ENCODE data around the gene ADAMTS18. TPM values are rescaled to one million over a fixed set of nuclear protein-coding genes. Genes with fewer than 3 reads are reported as not detected.

The ADAMTS18 gene
- total RNA-seq, 1 experiment from 2014 or later: not detected

- TF ChIP-seq CTCF (conservative IDR thresholded peaks at IDR 0.05; ENCODE audit: low read depth, low read length) (no peak), EZH2 (IDR thresholded peaks at IDR 0.05; ENCODE audit: low read length, unreplicated experiment) (no peak), EZH2phosphoT487 (IDR thresholded peaks at IDR 0.05; ENCODE audit: borderline replicate concordance, low read length) (no peak)
- Histone ChIP-seq H3K4me2 (ENCODE audit: low read length) (no peak overlapping the region), H3K9me3 (ENCODE audit: low read length) (no peaks in the 10 kb centered on the region), H3K79me2 (ENCODE audit: low read length) (no peaks in the 10 kb centered on the region), H3K9ac (ENCODE audit: low read length) (no peak overlapping the region), H3K27me3 (ENCODE audit: low read length) (peaks cover 9% of the 10 kb centered on the region; the same call in 1 of the 2 replicates), H3K36me3 (ENCODE audit: low read depth, low read length) (no peaks in the 10 kb centered on the region), H3K9me2 (replicated peaks; ENCODE audit: low read length) (no peaks in the 10 kb centered on the region), H3K27ac (ENCODE audit: low read length) (no peak overlapping the region), H3F3A (ENCODE audit: low read length, unreplicated experiment) (no peaks in the 10 kb centered on the region), H3K4me1 (ENCODE audit: insufficient read depth, low read length) (no peaks in the 10 kb centered on the region), H2AFZ (ENCODE audit: low read length) (no peak overlapping the region), H4K20me1 (ENCODE audit: low read length) (no peaks in the 10 kb centered on the region), H3K4me3 (ENCODE audit: low read length) (no peak overlapping the region)
- no peak for ATAC-seq
- ChIA-PET CTCF (no interaction called here), POLR2A (ENCODE audit: unreplicated experiment) (no interaction called here)
- no TSS peak for BruUV-seq (replicated peaks)
- intact Hi-C loops (cut with micrococcal nuclease): no loop called here
- DNase-seq: no peak
Observed at GRCh38 chr16:77394699-77395098, 40.1 kb downstream of the ADAMTS18 start.

GRCh38 chr16:77393955-77394354, 40.9 kb downstream of the ADAMTS18 start:
- no TSS peak for BruUV-seq (replicated peaks)
- Histone ChIP-seq H3K9me2 (replicated peaks; ENCODE audit: low read length) (no peaks in the 10 kb centered on the region), H3K9me3 (ENCODE audit: low read length) (no peaks in the 10 kb centered on the region), H3K9ac (ENCODE audit: low read length) (no peak overlapping the region), H3K27ac (ENCODE audit: low read length) (no peak overlapping the region), H3F3A (ENCODE audit: low read length, unreplicated experiment) (no peaks in the 10 kb centered on the region), H3K4me2 (ENCODE audit: low read length) (no peak overlapping the region), H3K79me2 (ENCODE audit: low read length) (no peaks in the 10 kb centered on the region), H3K27me3 (ENCODE audit: low read length) (peaks cover 16% of the 10 kb centered on the region; the same call in 1 of the 2 replicates), H3K4me3 (ENCODE audit: low read length) (no peak overlapping the region), H3K4me1 (ENCODE audit: insufficient read depth, low read length) (no peaks in the 10 kb centered on the region), H4K20me1 (ENCODE audit: low read length) (no peaks in the 10 kb centered on the region), H3K36me3 (ENCODE audit: low read depth, low read length) (no peaks in the 10 kb centered on the region), H2AFZ (ENCODE audit: low read length) (no peak overlapping the region)
- DNase-seq (no peak), ATAC-seq (no peak)
- TF ChIP-seq EZH2phosphoT487 (IDR thresholded peaks at IDR 0.05; ENCODE audit: borderline replicate concordance, low read length) (no peak), EZH2 (IDR thresholded peaks at IDR 0.05; ENCODE audit: low read length, unreplicated experiment) (no peak), CTCF (conservative IDR thresholded peaks at IDR 0.05; ENCODE audit: low read depth, low read length) (no peak)
- CTCF ChIA-PET: no interaction called here
- intact Hi-C loops (cut with micrococcal nuclease): no loop called here
- POLR2A ChIA-PET (ENCODE audit: unreplicated experiment): no interaction called here

- no TSS peak for BruUV-seq (replicated peaks)
- TF ChIP-seq EZH2 (IDR thresholded peaks at IDR 0.05; ENCODE audit: low read length, unreplicated experiment) (no peak), EZH2phosphoT487 (IDR thresholded peaks at IDR 0.05; ENCODE audit: borderline replicate concordance, low read length) (no peak), CTCF (conservative IDR thresholded peaks at IDR 0.05; ENCODE audit: low read depth, low read length) (no peak)
- H3K79me2 ChIP-seq (ENCODE audit: low read length): no peaks in the 10 kb centered on the region
- H3K4me1 ChIP-seq (ENCODE audit: insufficient read depth, low read length): 0 out of 2 replicates have a peak, but pooled peaks cover 2% of the 10 kb centered on the region
- no peak overlapping the region for H3K27ac ChIP-seq (ENCODE audit: low read length)
- DNase-seq (peak; percentile 53), ATAC-seq (no peak)
- no peaks in the 10 kb centered on the region for H3K36me3 ChIP-seq (ENCODE audit: low read depth, low read length)
- H3K27me3 ChIP-seq (ENCODE audit: low read length): peaks cover 23% of the 10 kb centered on the region; the same call in 1 of the 2 replicates
- no peak overlapping the region for H3K4me2 ChIP-seq (ENCODE audit: low read length)
- CTCF ChIA-PET: no interaction called here
- no peaks in the 10 kb centered on the region for H3F3A ChIP-seq (ENCODE audit: low read length, unreplicated experiment)
- no peak overlapping the region for H3K9ac ChIP-seq (ENCODE audit: low read length)
- no peaks in the 10 kb centered on the region for H3K9me3 ChIP-seq (ENCODE audit: low read length)
- POLR2A ChIA-PET (ENCODE audit: unreplicated experiment): no interaction called here
- no peak overlapping the region for H2AFZ ChIP-seq (ENCODE audit: low read length)
- H3K9me2 ChIP-seq (replicated peaks; ENCODE audit: low read length): no peaks in the 10 kb centered on the region
- H4K20me1 ChIP-seq (ENCODE audit: low read length): no peaks in the 10 kb centered on the region
- intact Hi-C loops (cut with micrococcal nuclease): no loop called here
- H3K4me3 ChIP-seq (ENCODE audit: low read length): no peak overlapping the region
Observed at GRCh38 chr16:77387815-77388209, 47.0 kb downstream of the ADAMTS18 start.
